GM18507 (cell line): ENCODE measurements around the gene DEFB121.
"Not testable (repeated sequence)": the region's sequence is repeated elsewhere in the genome, so short reads cannot be mapped to it uniquely, and the experiment has no call there.

Source experiments
- DNase-seq: peaks from one replicate; pipeline ENCODE4 v3.0.0; 2011; ENCODE audit warnings: low read depth; ENCODE audit not compliant: insufficient read length; ENCODE audit errors: extremely low spot score
- FAIRE-seq: peaks from 2 replicates; lab custom pipeline; 2011; peaks lifted over from hg19 to GRCh38; lab: Jason Lieb, UNC

DEFB121 gene, protein sequence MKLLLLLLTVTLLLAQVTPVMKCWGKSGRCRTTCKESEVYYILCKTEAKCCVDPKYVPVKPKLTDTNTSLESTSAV

DNA sequence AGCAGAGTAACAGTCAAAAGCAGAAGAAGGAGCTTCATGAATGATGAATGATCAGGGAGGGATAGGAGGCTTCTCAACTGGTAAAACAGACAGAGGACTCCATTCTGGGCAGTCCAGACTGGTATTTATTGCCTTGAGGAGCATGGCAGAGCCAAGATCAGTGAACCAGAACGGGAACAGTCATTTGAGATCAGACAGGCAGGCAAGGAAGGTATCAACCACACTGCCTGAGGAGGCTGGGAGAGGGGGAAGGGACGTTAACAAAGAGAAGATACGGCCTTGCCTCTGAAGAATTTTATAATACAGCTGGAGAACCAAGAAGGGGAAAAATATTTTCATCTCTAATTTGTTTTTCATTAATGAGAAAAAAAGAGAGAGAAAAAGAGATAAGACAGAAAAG is at the start of gene DEFB121:
Gene DEFB121 (minus strand): TSS at position 101 of the 400 bp plus-strand sequence. CDS start 63 bp downstream, at position 38.
- DNase-seq (no peak), FAIRE-seq (no peak)

DNA sequence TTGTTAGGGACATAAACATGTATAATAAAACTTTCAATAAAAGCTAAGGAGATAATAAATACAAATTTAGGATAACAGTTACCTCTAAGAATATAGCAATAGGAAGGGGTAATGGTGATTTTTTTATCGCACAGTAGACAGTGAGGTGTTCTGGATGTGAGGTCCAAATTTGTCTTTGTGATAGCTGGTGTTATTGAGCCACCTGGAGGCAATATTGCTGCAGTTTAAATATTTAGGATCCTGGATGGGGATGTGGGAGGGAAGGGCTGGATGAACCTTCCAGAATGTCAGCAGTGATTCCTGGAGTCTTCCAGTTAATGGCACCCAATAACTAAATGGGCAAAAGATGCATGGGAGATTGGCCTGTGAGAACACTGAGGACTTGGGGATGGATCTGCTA is 48.3 kb upstream of the DEFB121 start:
- DNase-seq (no peak), FAIRE-seq (no peak)

DNA sequence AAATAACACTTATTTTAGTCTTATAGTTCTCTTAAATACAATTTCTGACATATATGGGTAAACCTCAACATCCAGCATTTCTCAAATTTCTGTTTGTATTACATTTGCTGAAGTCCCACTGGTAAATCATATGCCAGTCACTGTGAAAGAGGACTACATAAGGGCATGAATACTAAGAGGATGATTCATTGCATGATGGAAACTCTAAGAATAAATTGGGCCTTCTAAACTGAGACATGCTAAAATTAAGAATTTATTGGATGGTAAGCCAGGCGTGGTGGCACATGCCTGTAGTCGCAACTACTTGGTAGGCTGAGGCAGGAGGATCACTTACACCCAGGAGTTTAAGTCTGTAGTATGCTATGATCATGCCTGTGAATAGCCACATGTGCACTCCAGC is 46.6 kb upstream of the DEFB121 start:
- no peak for FAIRE-seq
- no peak for DNase-seq

DNA sequence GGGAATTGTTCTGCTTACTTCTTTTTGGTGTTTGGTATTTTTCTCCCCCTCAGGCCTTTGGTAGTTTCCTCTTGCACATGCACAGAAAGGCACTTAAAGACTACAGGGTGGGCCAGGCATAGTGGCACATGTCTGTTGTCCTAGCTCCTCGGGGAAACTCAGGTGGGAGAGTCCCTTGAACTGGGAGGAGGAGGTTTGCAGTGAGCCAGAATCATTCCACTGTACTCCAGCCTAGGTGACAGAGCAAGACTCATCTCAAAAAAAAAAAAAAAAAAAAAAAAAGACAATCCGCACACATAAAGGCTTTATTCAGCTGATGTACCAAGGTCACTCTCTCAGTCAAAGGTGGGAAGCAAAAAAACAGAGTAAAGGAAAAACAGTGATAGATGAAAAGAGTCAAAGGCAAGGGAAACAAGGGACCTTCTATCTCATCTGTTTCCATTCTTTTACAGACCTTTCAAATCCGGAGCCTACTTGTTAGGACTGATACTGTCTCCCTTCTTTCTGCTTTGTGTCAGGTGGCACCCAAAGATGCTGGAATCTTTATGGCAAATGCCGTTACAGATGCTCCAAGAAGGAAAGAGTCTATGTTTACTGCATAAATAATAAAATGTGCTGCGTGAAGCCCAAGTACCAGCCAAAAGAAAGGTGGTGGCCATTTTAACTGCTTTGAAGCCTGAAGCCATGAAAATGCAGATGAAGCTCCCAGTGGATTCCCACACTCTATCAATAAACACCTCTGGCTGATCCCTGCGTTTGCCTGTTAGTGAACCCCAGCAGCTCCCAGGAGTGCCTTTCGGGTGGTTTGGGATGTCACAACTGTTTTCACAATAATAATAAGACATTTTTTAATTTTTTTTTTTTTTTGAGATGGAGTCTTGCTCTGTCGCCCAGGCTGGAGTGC is 43.7 kb upstream of the DEFB121 start:
- DNase-seq (no peak), FAIRE-seq (no peak)

DNA sequence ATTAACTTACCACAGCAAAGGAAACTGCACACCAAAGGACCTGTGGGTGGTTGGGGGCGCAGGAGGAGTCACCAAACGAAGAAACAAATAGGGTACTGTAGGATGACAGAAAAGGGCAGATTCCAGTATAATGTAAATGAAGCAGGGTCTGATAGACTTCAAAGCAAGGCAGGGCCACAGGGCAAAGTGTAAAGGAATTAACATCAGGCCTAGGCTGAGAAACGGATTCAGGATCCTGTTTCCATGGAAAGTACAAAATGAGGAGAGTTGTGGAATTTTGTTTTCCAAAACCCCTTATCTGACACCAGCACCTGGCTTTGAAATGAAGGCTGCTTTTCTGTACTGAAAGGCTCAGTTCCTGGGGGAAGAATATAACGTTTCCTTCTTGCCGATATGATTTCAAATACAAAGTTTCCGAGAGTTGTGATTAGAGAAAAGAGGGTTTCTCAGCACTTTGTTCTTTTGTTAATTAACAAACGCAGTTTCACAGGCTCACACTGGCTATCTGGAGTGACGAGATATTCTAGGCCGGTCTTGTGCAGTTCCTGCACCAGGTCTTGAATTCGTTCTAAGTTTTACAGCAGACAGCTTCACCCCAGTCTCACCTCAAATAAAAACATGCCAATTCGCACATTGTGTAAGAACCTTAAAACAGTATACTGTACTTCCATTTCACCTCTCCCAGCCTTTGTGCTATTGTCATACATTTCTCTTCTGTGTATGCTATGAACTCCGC is 40.2 kb upstream of the DEFB121 start:
- FAIRE-seq (no peak), DNase-seq (no peak)

DNA sequence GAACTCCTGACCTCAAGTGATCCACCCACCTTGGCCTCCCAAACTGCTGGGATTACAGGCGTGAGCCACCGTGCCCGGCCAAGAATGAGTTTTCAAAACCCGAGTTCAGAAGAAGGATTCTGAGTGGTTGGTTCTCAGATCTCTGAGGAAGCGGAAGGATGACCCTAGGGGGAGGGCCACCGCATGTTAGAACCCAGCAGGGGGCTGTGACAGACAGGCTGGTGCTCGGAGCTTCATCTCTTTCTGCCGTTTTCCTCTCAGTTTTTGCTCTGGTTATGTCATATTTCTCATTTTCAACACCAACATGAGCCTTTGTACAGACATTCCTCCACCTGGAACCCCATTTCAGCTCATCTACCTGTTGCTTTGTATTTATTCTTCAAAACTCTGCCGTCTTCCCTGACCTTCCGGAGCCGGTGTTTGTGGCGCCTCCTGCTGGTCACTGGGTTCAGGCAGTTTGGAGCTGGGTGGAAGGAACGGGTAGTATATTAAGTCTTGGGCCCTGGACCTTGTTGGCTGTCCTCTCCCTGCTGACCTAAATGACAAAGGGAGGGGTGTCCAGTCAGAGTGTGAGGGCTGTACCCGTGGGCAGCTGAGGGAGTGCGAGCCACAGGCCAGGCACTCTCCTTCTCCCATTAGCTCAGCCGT is 34.1 kb upstream of the DEFB121 start, which contains the start of gene DEFB123:
Gene DEFB123 (plus strand): TSS at position 621 of the 648 bp plus-strand sequence. CDS start 67 bp downstream, outside the sequence.
- FAIRE-seq (no peak), DNase-seq (no peak)

DNA sequence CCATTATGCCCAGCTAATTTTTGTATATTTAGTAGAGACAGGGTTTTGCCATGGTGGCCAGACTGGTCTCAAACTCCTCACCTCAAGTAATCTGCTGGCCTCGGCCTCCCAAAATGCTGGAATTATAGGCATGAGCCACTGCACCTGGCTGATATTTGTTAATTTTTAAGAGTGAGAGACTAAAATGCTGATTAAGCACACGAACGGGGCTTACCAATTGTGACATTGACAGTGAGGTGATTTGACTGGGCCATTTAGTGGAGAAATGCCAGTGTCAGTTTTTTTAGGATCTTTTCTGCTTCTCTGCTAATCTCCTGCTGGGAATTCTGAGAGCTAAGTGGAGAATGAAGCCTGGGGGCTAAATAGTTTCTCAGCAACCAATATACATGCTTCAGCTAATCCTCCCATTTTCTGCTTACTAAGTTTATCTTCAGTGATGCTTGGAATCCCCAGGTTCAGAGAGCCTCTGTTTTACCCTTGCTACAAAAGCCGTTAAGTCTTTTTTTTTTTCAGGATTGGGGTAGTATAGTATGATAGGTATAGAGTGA is 24.6 kb upstream of the DEFB121 start:
- DNase-seq (no peak), FAIRE-seq (no peak)

DNA sequence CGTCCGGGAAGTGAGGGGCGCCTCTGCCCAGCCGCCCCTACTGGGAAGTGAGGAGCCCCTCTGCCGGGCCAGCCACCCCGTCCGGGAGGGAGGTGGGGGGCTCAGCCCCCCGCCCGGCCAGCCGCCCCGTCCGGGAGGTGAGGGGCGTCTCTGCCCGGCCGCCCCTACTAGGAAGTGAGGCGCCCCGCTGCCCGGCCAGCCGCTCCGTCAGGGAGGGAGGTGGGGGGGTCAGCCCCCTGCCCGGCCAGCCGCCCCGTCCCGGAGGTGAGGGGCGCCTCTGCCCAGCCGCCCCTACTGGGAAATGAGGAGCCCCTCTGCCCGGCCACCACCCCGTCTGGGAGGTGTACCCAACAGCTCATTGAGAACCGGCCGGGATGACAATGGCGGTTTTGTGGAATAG is 21.6 kb upstream of the DEFB121 start:
- DNase-seq, FAIRE-seq: not testable (repeated sequence)

DNA sequence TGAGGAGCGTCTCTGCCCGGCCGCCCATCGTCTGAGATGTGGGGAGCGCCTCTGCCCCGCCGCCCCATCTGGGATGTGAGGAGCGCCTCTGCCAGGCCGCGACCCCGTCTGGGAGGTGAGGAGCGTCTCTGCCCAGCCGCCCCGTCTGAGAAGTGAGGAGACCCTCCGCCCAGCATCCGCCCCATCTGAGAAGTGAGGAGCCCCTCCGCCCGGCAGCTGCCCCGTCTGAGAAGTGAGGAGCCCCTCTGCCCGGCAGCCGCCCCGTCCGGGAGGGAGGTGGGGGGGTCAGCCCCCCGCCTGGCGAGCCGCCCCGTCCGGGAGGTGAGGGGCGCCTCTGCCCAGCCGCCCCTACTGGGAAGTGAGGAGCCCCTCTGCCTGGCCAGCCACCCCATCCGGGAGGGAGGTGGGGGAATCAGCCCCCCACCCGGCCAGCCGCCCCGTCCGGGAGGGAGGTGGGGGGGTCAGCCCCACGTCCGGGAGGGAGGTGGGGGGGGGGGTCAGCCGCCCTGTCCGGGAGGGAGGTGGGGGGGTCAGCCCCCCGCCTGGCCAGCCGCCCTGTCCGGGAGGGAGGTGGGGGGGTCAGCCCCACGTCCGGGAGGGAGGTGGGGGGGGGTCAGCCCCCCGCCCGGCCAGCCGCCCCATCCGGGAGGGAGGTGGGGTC is 21.0 kb upstream of the DEFB121 start:
- FAIRE-seq, DNase-seq: not testable (repeated sequence)

DNA sequence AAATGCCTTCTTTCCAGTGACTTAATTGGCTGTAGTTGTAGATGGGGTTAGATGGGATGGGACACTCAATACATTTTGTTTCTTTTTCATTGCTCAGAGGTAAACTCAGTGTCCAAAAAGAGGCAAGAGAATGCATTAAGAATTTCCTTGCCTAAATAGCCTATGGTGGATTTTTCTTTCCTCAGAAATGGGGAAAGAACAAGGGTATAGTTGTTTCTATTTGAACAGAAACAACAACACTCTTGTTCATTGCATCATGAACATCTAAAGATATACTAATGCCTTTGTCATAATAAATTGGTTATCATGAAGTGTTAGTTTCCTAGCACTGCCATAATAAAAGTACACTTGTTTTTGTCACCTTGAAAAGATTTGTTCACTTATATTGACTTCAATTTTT is 19.8 kb upstream of the DEFB121 start:
- FAIRE-seq (no peak), DNase-seq (no peak)

DNA sequence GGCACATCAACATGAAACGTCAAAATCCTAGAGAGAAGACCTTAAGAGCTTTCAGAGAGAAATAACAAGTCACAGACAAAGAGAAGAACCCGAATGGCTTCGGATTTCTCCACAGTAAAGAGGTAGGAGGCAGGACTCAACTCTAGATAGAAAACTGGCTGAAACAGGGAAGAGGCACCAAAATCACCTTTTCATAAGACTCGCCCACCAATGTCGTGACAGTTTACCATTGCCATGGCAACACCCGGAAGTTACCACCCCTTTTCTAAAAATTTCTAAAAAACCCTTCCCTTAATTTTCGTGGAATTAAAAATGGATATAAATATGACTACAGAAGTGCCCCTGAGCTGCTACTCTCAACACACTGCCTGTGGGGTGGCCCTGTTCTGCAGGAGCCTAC is 12.3 kb upstream of the DEFB121 start:
- no peak for FAIRE-seq
- no peak for DNase-seq

DNA sequence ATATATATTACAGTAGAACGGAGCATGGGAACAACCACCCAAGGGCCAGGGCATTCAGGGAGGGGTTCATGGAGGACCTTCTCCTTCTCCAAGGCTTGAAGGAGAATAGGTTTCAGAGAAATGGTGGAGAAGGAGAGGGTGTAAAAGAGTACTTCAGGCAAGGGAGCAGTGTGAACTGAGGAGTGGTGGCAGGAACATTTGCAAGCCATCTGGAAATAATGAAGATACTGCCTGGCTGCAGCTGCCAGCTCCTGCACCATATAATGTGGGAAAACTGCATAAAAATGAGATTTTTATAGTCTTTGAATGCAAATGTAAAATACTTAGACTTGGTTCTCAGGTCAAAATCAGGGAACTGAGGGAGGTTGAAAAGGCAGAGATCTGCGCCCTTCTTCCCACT is 9.6 kb upstream of the DEFB121 start:
- DNase-seq (no peak), FAIRE-seq (no peak)

DNA sequence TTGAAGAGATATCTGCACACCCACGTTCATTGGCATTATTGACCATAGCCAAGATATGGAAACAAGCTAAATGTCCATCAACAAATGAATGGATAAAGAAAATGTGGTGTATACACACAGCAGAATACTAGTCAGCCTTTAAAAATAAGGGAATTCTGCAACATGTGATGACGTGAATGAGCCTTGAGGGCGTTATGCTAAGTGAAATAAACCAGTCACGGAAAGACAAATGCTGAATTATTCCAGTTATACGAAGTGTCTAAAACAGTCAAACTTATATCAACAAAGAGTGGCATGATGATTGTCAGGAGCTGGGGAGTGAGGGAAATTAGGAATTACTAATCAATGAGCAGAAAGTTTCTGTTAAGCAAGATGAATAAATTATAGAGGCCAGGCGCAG is 8.4 kb upstream of the DEFB121 start:
- FAIRE-seq (no peak), DNase-seq (no peak)

DNA sequence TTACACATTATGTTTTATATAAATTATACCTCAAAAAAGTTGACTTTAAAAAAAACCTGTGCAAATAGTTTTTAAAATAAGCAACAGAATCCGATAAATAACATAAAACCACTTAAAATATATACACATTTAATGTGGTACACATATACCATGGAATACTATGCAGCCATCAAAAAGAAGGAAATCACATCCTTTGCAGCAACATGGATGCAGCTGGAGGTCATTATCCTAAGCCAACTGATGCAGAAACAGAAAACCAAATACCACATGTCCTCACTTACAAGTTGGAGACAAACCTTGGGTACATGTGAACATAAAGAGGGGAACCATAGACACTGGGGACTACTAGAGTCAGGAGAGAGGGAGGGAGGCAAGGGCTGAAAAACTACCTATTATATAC is 4.0 kb upstream of the DEFB121 start:
- DNase-seq (no peak), FAIRE-seq (no peak)

DNA sequence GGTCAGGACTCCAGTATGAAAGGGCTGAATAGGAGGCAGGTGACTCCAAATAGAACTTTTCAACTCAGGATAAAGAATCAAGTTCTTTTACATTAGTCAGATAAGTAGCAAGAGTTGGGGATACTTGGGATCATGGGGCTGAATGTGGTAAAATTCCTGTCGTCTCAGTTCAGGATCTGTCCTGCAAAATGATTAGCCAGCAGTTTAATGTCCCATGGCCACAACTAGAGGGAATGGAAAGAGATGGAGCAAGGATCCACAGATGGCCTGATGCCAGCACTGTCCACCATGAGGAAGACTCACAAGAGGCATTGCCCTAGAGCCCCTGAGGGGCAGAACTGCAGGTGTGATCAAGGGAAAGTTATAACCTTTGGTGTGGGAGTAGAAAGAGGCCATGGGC is 2.1 kb downstream of the DEFB121 start:
- FAIRE-seq (no peak), DNase-seq (no peak)

DNA sequence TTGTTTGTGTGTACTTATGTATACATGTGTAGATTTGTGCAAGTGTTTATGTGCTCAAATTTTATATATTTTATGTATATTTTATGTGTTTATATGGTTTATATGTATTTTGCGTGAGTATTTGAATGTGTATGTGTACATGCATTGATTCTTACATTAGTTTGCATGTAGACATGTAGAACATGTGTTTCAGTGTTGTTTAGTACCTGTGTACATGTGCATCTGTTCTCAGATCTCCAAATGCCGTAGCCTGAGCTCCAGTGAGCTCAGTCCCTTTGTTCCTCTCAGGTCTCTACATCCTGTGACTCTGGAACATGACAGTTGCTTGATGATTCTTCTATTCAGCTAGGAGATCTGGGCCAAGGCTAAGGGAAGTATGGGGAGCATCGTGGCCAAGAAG is 11.1 kb downstream of the DEFB121 start:
- FAIRE-seq = no peak
- no peak for DNase-seq

DNA sequence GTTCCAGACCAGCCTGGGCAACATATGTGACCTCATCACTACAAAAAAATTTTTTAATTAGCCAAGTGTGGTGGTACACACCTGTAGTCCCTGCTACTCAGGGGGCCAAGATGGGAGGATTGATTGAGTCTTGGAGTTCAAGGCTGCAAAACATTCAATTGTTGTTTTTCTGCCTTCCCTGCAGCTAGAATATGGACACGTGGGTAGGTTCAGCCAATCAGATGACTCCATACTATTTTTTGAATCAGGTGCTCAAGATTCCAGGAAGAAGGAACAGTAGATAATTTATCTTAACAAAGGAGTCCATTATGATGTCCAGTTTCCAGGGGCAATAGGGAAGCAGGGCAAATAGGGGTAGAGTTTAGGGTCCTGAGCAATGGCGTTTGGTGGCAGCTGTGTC is 13.2 kb downstream of the DEFB121 start:
- FAIRE-seq (no peak), DNase-seq (no peak)

DNA sequence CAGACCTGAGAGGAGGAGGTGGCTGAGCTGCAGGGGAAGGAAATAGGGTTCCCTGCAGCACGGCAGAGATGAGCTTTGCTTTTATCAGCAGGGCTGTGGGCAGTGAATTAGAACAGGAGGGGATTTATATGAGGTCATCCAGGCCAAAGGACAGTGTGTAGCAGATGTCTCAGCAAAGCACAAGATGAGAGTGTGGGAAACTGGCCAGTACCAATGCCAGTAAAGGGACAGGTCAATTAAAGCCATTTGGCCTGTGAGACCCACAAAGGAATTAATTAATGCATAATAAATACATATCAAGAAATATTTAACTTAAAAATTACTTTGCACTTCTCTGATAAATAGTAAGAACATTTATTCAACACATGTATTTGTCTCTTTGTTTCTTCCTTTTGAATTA is 15.5 kb downstream of the DEFB121 start, which contains the start of gene DEFB119:
Gene DEFB119 (minus strand): TSS at position 101 of the 400 bp plus-strand sequence. CDS start 107 bp downstream, outside the sequence.
- FAIRE-seq = no peak
- DNase-seq = no peak

DNA sequence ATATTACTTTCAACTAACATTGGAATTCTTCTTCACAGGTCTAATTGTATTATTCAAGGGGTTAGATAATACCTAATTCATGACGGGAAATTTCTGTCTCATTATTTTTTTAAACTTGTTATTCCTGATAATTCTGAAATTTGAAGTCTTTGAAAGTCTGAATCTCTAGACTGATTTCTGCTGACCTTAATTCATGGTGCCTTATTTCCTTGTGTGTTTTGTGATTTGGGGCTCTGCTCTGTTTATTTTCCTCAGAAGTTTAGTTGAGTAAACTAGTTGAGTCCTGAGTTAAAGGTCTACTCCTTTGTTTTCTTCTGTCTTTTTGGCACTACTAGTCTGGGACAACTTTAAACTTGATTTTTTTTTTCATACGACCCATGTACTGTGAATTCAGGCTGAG is 31.7 kb downstream of the DEFB121 start:
- FAIRE-seq = no peak

More for the DNA sequence above, 31.7 kb downstream of the DEFB121 start:
- no peak for DNase-seq
